Cortex of kidney (tissue), 1 donor: ENCODE results near the gene PPP1R9B.

Source experiments
- DNase-seq: peaks from one replicate; lab custom pipeline; 2025; lab: John Stamatoyannopoulos, UW

Gene PPP1R9B

DNA sequence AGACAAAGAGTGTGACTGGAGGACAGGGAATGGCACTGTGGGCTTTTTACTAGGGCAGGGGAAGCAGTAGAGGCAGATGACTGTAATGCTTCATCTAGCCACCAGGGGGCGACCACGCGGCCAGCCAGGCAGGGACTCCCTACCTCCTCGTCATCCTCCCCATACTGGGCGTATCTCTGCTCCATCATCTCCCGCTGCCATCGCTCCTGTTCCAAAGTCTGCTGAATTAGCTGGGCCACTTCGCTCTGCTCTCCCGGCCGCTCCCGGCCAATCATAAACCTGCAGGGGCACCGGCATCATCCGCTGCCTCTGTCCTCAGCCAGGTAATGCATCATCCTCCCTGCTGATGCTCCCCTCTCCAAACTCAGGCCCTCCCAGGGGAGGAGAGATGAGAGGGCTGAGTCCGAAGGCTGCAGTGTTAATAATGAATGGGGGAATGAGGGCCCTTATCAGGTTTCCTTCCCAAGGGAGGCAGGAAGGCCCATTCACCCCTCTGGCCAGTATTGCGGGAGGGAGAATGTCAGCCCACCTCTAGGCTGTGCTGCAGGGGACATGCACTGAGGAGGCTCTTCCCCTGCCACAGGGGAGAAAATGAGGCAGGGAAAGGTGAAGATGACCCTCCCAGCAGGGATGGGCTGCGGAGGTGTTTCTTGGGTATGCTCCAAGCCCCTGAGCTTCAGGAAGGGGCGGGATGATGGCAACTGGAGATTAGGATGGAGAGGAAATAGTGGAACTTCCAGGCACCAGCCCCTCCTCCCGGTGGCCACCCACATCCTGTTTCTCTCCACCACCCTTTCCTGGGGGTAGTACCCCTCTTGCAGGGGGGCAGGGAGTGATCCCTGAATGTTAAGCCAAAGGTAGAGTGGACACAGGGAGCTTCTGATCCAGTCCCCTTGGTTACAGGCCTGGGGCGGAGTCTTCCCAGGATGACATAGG is 10.3 kb downstream of the PPP1R9B start:
- no peak for DNase-seq

DNA sequence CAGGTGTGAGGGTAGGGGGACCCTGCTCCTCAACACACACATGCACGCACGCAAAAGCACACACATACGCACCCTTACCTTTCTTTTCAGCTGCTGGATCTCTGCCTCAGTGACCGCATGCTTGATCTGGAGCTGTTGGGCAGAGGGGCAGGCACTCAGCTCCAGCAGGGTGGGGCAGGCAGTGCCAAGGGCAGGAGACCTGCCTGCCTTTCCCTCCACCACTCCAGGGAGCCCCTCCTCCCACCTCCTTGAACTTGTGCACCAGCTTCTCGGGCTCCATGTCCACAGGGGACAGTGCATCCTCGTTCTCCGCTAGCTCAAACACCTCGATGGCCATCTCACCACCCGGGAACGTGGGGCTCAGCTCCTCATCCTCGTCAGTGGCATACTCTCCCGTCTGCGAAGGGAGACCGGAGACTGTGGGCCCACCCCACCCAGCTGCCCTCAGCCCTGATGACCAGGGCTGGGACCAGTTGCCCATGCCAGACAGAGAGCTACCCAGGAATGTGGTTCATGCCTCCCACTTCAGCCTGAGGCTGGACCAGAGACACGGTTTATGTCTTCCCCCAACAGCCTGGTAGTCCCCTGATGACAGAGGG is 11.2 kb downstream of the PPP1R9B start:
- DNase-seq, result no peak

- no peak for DNase-seq
These were observed 13.4 kb downstream of the PPP1R9B start for GRCh38 chr17:50137042-50137441.

GRCh38 chr17:50136096-50136687 is 14.3 kb downstream of the PPP1R9B start:
- no peak for DNase-seq

DNA sequence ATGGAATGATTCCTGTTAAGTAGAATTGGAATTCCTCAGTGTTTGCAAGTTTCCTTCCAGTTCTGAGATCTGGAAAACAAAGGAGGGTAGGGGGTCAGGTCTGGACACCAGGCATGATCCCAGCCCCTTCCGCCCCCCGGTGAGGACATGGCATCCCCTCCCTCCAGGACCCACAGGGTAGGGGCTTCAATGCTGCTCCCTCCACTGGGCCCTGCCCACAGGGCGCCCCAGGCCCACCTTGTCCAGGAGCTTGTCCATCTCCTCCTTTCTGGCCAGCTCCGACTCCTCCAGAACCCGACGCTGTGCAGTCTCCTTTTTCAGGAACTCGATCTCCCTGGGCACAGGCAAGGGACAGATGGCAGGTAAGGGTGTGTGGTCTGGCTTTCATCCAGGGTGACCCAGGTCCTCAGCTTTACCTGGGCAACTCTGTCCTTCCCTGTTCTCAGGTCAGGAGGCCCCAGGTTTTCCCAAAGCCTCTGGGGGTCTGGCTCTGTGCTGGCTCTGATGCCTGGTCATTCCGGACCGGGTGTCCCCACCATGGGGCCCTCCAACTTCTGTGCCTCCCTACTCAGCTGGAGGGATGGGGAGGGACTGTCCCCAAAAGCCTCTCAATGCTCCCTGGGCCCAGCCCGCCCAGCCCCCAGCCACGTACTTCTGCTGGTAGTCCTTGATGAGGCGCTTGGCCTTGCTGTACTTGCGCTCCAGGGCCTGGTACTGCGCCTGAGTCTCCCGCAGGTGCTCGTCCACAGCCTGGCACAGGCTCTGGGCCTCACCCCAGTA is 15.0 kb downstream of the PPP1R9B start:
- DNase-seq, result no peak

- no peak for DNase-seq
These were observed 16.0 kb downstream of the PPP1R9B start for GRCh38 chr17:50134206-50135110.

- DNase-seq, result no peak
These were observed 16.7 kb downstream of the PPP1R9B start for GRCh38 chr17:50133769-50134099.

- no peak for DNase-seq
These were observed 17.3 kb downstream of the PPP1R9B start for GRCh38 chr17:50133028-50133768.

DNA sequence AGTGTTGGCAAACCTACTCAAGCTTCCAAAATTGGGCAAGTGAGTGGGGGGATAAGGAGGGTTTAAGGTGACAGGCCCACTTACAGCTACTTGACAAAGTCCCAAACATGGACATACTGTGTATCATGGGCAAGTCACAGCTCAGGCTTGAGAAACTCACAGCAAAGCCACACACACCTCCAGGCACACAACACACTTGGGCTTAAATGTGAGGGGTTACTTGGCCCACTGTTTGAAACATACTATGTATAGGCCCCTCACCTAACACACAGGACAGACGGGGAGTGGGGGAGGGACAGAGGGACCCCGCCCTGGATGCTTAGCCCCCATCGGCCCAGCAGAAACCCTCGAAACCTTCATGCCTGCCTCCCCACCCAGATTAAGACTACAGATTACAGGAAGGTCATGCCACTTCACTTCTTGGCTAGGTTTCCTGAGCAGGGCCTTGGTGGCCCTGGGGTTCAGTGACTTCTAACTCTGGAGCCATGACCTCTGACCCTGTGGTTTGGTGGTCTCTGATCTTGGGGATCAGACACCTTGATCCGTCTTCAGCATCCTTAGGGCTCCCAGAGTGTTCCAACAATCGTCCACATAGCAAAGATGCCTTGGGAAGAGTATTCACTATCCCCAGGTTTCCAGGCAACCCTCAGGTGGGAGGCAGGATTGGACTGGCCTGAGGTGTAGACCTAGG is 18.2 kb downstream of the PPP1R9B start:
- no peak for DNase-seq

GRCh38 chr17:50130559-50131305 is 19.7 kb downstream of the PPP1R9B start:
- DNase-seq, result no peak

- DNase-seq, result no peak
These were observed 20.5 kb downstream of the PPP1R9B start, which contains the start of gene SAMD14 for GRCh38 chr17:50129728-50130558. TSS of gene SAMD14 (minus strand) at chr17:50130160. CDS start at chr17:50124959, 5,201 bp downstream.

DNA sequence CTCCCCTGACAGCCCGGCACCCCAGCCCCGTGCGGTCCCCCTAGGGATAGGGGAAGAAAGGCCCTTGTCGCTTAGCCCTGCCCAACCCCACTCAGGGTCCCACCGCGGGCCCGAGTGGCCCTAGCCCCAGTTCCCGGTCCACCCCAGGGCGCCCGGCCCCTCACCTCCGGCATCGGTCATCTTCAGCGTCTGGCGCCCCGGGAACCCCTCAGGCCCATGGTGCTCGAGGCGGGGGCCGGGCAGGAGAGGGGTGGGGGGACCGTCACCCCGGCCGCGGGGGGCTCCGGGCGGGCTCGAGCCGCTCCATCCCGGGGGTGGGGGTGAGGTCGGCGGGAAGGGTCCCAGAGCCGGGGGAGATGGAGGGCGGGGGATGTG is 21.1 kb downstream of the PPP1R9B start:
- DNase-seq, result no peak

- no peak for DNase-seq
These were observed 21.8 kb downstream of the PPP1R9B start for GRCh38 chr17:50128441-50129352.

GRCh38 chr17:50127697-50128361 is 22.6 kb downstream of the PPP1R9B start:
- DNase-seq, result no peak

- DNase-seq, result no peak
These were observed 25.0 kb downstream of the PPP1R9B start for GRCh38 chr17:50125420-50125997.

- no peak for DNase-seq
These were observed 26.7 kb downstream of the PPP1R9B start for GRCh38 chr17:50123649-50124349.
